Measurements from ENCODE around the gene HNRNPA2B1.

HNRNPA2B1 gene

DNA sequence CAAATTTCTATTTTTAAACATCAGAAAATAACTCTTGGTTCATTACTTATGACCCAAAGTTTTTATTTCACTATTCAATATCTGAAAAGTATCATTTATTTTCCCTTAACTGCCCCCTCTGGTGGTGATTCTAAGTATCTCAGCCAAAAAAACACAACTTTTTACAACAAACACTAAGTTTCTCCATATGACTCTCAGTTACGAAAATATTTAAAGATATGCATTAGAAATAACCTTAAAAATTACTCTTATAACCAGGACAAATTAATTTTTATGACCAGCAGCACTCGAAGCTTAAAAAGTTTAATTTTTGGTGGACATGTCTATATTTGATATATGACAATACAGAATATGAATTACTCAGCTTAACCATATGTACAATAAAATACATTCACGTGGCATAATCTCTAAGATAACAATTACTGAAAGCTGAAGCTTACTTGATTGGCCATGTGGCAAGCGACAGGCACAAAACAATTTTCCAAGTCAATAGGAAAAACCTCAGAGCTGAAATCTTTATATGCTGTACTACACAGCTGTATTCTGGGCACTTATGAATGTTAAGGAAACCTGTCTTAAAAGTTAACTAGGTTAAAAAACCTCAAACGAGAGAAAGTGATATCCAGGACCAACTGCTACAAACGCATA, 2.3 kb downstream of the HNRNPA2B1 start:
- DNase-seq: peak in 1 of 2 donors; percentile 72

DNA sequence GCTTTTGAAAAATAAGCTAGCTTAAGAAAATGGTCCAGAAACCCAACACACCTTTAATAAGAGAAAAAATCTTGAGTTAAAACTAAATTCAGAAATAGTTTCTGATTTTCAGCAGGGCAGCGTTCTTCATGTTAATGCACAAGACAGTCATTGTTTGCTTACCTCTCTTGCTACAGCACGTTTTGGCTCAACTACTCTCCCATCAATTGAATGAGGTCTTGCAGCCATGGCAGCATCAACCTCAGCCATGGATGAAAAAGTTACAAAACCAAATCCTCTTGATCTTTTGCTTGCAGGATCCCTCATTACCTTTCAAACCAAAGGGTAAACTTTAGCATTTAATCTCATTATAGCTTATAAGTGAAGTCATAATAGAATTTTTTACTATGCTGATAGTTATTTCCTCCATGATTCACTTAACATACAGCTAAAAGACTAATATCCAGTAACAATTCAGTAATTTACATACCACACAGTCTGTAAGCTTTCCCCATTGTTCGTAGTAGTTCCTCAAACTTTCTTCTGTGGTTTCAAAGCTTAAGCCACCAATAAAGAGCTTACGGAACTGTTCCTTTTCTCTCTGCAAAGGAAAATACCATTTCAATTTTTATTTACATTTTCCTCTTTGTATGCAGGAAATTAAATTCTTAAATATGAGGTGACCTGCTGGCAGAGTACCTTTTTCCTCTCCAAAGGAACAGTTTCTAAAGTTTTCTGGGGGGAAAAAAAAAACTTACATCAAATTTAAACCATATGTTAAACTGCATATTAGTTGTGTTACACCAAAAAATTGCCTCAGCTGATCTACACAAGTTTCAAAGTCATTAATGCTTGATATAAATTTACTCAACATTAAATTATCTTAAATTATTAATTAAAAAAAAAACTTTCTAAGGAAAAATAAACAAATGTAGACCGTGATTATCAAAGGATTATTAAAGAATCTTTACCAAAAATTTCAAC, 3.1 kb downstream of the HNRNPA2B1 start:
- DNase-seq: peak in 1 of 2 donors; percentile 32

DNA sequence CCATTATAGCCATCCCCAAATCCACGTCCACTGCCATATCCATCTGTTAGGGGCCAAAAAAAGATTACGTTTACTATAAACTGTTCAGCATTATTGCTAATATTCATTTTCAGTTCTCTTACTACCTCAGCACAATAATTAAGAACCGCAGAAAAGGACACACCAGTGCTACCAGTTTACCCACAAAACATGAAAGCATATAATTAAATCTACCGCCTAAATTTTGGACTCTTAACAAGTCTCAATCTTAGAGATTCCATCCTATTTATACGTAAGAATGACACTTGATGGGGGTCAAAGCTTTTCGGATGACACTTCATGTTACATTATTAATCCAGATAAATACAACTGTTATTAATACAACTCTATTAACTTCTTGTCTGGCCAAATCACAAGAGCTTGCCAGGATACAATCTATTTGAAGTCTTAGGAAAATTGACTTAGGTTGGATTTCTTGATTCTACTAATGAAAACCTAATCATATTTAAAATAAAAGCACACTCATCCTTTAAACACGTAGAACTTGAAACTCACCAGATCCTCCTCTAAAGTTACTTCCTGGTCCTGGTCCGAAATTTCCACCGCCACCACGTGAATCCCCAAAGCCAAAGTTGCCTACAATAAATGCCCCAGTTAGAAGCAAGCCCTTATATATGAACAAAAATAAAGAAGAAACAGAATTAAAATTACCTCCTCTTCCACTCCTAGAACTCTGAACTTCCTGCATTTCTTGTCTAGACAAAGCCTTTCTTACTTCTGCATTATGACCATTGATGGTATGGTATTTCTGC, 4.5 kb downstream of the HNRNPA2B1 start:
- DNase-seq: peak in 1 of 2 donors; percentile 41

DNA sequence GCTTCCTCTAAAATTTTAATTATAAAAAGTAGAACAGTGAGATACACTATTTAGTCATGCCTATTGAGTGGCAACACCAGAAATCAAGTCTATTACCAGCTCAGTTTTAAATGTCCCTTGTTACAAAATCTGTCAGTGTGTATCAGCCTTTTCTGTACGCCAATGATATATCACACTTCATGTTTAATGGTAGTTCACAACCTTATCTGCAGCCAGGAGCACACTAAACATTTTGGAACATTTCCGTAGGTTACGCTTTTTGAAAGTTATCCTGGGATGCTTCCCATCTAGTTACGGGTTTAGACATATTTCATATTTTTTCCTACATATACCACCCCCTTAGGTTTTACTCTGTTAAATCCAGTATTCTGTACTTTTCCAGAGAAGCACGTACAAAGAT, 5.4 kb downstream of the HNRNPA2B1 start:
- no peak for DNase-seq

DNA sequence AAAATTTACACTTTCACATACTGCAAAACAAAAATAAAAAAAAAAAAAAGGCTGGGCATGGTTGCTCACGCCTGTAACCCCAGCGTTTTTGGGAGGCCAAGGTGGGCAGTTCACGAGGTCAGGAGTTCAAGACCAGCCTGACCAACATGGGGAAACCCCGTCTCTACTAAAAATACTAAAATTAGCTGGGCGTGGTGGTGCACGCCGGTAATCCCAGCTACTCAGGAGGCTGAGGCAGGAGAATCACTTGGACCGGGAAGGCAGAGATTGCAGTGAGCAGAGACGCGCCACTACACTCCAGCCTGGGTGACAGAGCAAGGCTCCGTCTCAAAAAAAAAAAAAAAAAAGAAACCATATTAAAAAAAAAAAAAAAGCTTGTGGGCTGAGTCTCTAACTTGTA, 5.8 kb downstream of the HNRNPA2B1 start:
- peak in 1 of 2 donors; percentile 33 for DNase-seq

DNA sequence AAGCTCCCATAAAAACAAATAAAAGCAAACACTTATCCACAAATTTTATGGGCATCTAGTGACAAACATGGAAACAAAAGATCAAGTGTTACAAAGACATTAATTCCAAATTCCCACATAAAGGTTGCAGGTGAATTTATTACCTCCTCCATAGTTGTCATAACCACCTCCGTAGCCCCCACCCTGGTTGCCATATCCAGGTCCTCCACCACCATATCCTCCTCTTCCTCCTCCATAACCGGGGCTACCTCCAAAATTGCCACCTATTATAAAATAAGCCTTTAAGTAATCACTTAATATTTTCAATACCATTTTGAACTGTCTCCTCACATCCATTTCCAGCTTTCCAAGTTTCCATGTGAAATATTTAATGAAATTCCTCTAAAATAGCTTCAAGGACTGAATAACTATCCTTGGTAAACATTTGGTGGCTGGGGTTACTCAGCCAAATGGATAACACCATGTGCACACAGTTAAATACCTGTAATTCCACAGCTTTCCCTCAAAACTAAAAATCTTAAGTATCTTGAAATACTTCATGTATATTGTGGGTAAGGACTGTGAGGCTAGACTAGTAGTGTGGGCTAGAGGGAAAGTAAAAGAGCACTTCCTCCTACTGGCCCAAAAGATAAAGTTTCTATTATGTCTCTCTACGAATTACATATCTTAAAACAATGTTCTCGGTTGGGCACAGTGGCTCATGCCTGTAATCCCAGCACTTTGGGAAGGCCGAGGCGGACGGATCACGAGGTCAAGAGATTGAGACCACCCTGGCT, 6.9 kb downstream of the HNRNPA2B1 start:
- DNase-seq: peak in 1 of 2 donors; percentile 39

DNA sequence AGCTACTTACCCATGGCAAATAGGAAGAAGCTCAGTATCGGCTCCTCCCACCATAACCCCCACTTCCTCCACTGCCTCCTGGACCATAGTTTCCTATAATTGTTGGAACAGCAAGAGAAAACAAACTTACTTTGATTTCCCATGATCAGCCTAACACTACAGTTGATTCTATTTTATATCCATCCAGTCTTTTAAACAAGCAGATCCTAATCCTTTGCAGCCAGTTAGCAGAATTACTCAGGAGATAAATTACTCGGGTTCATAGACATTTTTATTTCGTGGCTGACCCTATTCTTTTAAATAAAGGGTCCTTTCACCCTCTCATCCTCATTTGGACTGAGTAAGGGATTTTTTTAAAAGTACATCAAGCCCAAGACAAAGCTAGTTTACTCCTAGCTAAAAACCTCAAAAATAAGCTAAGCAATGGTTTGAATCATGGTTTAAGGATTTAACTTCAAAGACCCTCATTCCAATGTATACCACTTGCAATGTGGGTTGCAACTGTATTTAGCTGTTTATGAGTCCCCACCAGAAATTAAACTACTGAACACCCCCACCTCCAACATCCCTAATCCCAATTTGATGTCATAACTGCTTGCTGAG, 8.0 kb downstream of the HNRNPA2B1 start:
- peak in 1 of 2 donors; percentile 50 for DNase-seq

DNA sequence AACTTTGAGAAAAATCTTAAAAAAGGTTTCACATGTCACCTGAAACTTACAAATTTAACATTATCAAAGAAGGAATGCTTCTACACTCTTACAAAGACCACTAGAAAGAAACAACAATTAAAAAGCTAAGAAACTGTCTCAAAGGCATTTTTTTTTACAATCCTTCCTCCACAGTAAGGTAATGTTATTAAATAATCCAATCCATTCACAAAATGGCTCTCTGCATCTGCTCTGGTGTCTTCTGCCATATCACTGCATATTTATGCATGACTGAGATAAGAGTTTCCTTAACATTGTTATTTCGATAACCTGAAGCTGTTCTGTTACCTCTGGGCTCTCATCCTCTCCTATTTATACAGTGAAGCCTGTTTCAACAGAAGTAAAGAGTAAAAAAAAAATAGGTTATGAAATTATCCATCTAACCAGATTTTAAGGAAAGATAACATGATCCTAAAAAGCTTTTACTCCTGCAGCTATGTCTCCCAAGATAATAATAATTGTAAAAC, 8.5 kb downstream of the HNRNPA2B1 start:
- no peak for DNase-seq

DNA sequence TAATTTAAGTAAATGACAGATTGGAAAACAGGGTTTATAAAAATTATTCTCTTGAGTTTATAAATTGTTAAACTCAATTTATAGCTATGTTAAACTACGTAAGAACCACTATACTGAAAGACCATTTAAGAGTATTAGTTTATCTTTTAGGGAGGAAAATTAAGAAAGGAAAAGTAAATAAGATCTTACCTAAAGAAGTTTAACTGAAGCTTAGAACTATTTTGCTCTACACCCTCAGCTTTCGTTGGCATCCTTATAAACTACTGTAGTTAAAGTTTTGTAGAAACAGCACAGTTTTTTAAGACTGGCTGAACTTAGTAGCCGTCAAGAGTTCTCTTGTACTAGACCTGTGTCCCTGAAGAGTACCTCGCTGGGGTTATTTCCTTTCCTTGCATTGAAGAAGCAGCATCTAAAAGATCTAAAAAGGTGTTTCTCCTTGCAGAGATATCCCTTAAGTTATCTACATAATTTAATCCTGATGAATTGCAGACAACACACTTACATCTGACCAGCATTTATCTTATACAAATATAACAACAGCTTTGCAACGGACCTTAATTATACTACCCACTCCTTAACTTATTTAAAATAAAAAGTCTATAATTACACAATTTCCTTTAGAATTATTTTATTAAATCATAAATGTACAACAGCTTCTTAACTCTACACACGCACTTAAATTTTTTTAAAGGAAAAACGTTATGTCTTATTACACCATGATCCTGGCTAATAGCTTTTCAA, 9.1 kb downstream of the HNRNPA2B1 start:
- no peak for DNase-seq

DNA sequence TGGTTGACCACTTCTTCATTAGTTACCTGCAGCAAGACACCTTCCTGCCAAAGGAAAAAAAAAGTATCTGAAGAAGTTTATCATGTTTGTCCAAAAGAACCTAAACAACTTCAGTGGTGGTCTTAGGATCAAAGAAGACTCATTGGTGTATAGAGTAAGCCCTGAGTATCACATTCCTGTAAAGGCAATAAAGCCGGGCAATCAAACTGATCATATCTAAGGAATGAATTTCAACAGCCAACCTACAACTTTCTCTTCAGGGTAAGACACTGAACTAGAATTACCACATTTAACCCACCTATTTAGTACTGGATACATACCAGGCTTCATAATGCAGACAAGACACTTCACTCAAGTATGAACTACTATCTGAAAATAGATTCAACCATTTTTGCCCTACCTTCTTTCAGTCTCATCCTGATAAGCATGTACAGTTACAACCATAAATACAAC, 10.1 kb downstream of the HNRNPA2B1 start:
- peak in 1 of 2 donors; percentile 36 for DNase-seq

DNA sequence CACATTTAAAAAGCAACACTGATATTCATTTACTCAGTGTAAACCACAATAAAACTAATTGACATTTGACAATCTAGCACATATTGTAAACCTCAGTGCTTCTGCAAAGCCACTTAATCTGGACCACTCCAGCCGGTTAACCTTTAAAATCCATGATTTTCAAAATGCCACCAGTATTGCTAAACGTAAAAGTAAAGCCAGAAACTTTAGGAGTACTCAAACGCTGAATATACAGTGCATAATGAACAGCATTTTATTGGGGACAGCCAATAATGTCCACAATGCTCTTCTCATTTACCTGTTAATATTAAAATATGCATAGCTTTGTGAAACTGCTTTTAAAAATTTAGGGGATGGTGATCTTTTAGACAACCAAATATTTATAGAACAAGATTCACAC, 10.8 kb downstream of the HNRNPA2B1 start:
- no peak for DNase-seq

DNA sequence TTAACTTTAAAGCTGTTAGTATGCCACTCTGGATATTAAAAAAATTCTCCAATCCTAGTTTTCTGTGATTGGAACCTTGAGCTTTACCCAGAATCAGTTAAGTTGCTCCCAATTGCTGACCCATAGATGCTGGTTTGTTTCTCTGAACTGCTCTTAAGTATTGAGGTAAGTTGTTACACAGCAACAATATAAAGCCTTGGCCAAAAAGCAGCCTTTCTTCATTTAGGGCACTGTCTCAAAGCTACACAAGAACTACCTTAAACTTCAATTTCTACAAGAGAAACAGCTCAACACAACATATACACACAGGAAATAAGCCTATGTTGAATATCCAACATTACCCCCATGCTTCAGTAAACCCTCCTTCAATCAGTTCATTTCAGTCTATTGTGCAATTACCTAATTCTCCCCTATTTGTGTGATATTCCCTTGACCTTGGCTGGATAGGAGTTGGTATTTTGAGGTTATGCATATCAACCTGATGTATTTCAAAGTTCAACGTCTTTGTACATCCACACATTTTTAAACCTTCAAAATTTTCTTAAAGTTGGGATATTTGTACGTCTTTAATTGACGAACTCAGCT, 11.5 kb downstream of the HNRNPA2B1 start:
- DNase-seq: peak in 1 of 2 donors; percentile 41

DNA sequence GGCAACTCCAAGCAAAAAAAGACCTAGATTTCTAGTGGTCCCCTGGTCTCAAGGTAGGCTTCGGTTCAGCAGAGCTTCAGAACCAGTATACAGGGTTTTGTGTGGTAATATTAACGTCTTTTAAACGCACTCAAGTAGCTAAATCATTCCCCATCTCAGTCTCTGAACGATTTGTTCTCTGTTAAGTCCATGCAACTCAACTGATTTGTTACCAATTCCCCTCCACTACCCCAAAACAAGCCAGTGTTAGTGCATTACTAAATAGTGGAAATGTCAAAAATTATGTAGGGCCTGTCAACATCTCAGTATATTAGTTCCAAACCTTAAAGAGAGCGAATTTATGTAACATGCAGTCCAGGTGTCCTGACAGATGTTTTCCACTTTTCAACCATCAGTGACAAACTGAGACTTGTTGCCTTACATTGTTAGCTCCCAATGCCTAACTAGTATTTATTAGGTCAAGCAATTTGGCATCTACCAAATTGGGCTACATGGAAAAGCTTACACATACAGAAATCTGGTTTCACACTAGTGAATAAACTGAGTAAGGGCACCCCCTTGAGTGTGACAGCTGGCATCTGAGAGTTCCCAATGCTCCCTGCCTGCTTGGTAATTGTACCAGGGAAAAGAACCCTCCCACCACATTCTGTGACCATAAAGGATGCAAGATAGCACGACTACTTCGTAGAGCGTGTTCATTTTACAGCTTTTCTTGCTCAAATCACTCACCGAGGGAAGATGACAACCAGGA, 12.2 kb downstream of the HNRNPA2B1 start:
- DNase-seq: peak in 1 of 2 donors; percentile 54

DNA sequence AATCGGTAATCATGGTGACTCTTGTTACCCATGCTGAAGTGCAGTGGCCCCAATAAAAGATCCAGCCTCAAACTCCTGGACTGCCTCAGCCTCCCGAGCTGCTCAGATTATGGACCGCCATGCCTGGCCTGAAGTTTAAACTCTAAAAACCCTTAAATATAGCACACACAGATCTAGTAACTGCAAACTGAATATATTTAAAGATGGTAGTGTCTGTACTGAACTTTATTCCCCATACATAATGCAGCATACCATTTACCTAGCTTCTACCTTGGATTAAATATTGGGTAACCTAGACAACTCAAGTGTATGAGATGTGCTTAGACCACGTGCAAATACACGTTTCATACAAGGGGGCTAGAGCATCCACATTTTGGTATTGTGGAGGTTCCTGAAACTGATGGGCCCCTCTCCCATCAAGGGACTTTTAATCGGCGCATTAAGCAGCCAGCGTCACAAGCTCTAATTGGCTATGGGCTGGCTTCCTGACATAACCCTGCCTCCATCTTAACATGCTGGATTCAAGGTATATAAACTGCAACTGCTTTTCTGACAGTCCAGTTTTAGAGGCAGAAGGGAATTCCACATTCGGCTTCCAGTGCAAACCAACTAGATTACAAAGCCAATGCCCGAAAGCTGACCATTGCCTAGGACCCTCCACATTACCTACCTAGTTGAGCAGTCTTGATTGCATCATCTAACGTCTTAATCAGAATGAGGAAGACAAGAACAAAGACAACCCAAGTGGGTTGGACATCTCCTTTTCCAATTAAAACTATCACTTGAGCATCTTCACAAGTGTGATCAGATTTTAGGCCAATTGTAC, 13.0 kb downstream of the HNRNPA2B1 start:
- DNase-seq: peak in 1 of 2 donors; percentile 57

DNA sequence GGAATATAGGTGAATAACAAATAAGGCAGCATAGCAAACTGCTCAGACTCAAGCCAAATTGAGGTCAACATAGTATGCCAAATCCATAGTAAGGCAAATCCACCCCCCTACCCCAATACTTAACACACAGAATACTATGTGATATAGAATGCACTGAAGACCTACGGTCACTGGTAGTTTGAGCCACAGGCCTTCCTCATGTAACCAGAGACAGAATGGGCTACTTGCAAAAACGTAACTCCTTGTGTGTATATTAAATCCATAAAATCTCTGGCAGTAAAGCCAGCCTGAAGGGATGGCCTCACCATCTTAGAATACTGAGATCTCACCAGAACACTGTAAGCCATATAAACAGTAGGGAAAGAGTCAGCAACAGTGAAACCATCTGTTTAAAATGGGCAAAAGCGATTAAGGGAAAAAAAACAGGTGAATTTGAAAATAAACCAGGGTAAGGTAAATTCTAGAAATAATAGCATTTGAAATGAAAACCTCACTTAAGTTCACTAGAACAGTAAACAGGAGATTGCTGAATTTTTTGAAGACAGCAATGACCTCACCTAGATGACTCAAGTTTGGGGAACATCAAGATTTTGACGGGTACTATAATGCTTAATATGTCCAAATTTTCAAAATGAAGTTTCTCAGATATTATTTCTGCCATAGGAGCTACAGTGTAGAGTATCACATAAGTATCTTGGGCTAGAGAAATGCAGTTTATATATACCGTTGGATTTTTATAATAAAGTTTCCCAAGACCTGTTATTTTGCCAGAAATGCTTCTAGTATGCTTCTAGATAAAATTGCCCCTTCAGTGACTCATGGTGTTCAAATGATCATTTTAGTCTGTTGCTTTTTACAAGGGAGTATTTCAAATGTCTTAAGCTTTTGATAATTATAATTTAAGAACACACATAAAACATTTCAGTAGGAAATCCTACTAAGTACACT, 13.9 kb downstream of the HNRNPA2B1 start:
- peak in 1 of 2 donors; percentile 43 for DNase-seq

DNA sequence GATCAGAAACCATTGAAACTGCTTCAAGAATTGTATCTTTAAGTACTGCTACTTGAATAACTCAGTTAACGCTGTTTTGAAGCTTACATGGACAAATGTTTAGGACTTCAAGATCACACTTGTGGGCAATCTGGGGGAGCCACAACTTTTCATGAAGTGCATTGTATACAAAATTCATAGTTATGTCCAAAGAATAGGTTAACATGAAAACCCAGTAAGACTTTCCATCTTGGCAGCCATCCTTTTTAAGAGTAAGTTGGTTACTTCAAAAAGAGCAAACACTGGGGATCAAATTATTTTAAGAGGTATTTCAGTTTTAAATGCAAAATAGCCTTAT, 14.7 kb downstream of the HNRNPA2B1 start:
- DNase-seq: no peak

DNA sequence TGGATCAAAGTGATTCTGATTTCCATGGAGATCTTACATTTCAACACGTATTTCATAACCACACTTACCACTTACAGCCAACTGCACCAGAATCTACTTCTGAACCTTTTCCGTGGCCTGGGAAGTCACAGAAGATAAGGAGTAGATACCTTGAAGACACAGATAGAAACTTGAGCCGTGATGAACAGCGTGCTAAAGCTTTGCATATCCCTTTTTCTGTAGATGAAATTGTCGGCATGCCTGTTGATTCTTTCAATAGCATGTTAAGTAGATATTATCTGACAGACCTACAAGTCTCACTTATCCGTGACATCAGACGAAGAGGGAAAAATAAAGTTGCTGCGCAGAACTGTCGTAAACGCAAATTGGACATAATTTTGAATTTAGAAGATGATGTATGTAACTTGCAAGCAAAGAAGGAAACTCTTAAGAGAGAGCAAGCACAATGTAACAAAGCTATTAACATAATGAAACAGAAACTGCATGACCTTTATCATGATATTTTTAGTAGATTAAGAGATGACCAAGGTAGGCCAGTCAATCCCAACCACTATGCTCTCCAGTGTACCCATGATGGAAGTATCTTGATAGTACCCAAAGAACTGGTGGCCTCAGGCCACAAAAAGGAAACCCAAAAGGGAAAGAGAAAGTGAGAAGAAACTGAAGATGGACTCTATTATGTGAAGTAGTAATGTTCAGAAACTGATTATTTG, 15.3 kb downstream of the HNRNPA2B1 start:
- peak in 1 of 2 donors; percentile 65 for DNase-seq
